GF-D8 (cell line): ENCODE results near the gene PRKCG.
"Not testable (repeated sequence)": the region's sequence is repeated elsewhere in the genome, so short reads cannot be mapped to it uniquely, and the experiment has no call there.

Experiments
- DNase-seq: peaks from one replicate; lab custom pipeline; 2025; lab: John Stamatoyannopoulos, UW

PRKCG gene

GRCh38 chr19:53881482-53882390 lies at the start of gene PRKCG:
Gene PRKCG (plus strand): TSS chr19:53882197. CDS start chr19:53882495, 298 bp downstream.
- DNase-seq, result no peak

- not testable (repeated sequence) for DNase-seq
Observed at GRCh38 chr19:53832861-53833260, 49.1 kb upstream of the PRKCG start.

- DNase-seq, result not testable (repeated sequence)
Observed at GRCh38 chr19:53838446-53838845, 43.6 kb upstream of the PRKCG start.

GRCh38 chr19:53840241-53840640 lies 41.8 kb upstream of the PRKCG start:
- DNase-seq, result not testable (repeated sequence)

GRCh38 chr19:53840914-53841313 lies 41.1 kb upstream of the PRKCG start:
- DNase-seq, result not testable (repeated sequence)

- no peak for DNase-seq
Observed at GRCh38 chr19:53844849-53845246, 37.1 kb upstream of the PRKCG start.

- no peak for DNase-seq
Observed at GRCh38 chr19:53847555-53847954, 34.4 kb upstream of the PRKCG start.

GRCh38 chr19:53849237-53849676 lies 32.7 kb upstream of the PRKCG start:
- peak; percentile 29 for DNase-seq

GRCh38 chr19:53853707-53854106 lies 28.3 kb upstream of the PRKCG start:
- DNase-seq, result no peak

- no peak for DNase-seq
Observed at GRCh38 chr19:53864308-53864836, 17.6 kb upstream of the PRKCG start.

GRCh38 chr19:53865523-53865917 lies 16.5 kb upstream of the PRKCG start:
- DNase-seq, result no peak

GRCh38 chr19:53865918-53866864 lies 15.8 kb upstream of the PRKCG start:
- DNase-seq, result no peak

GRCh38 chr19:53866865-53867224 lies 15.2 kb upstream of the PRKCG start:
- DNase-seq, result no peak

- DNase-seq, result peak; percentile 95
Observed at GRCh38 chr19:53867225-53868090, 14.5 kb upstream of the PRKCG start, which contains the start of gene MYADM. Gene MYADM (plus strand): TSS chr19:53867883. CDS start chr19:53873530, 5,647 bp downstream.

- no peak for DNase-seq
Observed at GRCh38 chr19:53868091-53868891, 13.7 kb upstream of the PRKCG start.

- DNase-seq, result peak; percentile 88
Observed at GRCh38 chr19:53868892-53869804, 12.8 kb upstream of the PRKCG start.

- DNase-seq, result not testable (repeated sequence)
Observed at GRCh38 chr19:53869805-53870484, 12.1 kb upstream of the PRKCG start.

GRCh38 chr19:53870485-53870844 lies 11.5 kb upstream of the PRKCG start:
- DNase-seq, result peak; percentile 86

- DNase-seq, result peak; percentile 53
Observed at GRCh38 chr19:53871454-53871853, 10.5 kb upstream of the PRKCG start.
